GM18499 (cell line): ENCODE measurements around the gene ACOXL.

Source experiments
- ATAC-seq: cut with Tn5 transposase; IDR thresholded peaks from one replicate; pipeline ENCODE4 v1.9.1; 2021; ENCODE audit warnings: moderate number of reproducible peaks; ENCODE audit not compliant: insufficient read depth, unreplicated experiment

Gene ACOXL

GRCh38 chr2:111167863-111168162 lies 435.4 kb downstream of the ACOXL start:
- no peak for ATAC-seq
